ENCODE measurements around the gene GNL1.

- TF ChIP-seq EZH2phosphoT487 (IDR thresholded peaks at IDR 0.05; ENCODE audit: borderline replicate concordance, low read depth) (no peak), RAD21 (IDR thresholded peaks at IDR 0.05; ENCODE audit: low read length) (no peak), MAX (IDR thresholded peaks at IDR 0.05; ENCODE audit: low read depth) (no peak), TAF1 (IDR thresholded peaks at IDR 0.05; ENCODE audit: borderline replicate concordance, low read depth, low read length) (no peak), CTCF (IDR thresholded peaks at IDR 0.05) (no peak)
Measured at GRCh38 chr6:30600451-30600961, 44.2 kb upstream of the GNL1 start.

Data from SK-N-SH (cell line).